Measurements from ENCODE around the gene STPG1.

DNA sequence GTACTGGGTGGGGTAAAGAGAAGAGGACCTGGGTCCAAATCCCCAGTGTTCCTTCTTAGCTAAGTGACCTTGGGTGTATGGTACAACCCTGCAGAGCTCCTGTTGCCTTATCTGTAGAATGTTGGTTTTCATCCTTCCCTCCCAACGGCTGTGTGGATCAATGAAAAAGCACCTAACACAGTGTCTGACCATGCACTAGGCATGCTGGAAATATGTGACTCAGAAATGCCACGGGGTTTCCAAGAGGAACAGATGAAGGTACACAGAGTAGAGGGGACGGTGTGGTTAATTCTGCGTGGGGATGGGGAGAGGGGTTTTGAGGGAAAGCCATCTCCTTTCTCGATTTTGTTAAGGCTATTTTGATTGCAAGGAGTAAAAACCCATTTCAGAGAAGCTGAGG, 10.6 kb upstream of the STPG1 start:
- TF ChIP-seq, protein P1, sequence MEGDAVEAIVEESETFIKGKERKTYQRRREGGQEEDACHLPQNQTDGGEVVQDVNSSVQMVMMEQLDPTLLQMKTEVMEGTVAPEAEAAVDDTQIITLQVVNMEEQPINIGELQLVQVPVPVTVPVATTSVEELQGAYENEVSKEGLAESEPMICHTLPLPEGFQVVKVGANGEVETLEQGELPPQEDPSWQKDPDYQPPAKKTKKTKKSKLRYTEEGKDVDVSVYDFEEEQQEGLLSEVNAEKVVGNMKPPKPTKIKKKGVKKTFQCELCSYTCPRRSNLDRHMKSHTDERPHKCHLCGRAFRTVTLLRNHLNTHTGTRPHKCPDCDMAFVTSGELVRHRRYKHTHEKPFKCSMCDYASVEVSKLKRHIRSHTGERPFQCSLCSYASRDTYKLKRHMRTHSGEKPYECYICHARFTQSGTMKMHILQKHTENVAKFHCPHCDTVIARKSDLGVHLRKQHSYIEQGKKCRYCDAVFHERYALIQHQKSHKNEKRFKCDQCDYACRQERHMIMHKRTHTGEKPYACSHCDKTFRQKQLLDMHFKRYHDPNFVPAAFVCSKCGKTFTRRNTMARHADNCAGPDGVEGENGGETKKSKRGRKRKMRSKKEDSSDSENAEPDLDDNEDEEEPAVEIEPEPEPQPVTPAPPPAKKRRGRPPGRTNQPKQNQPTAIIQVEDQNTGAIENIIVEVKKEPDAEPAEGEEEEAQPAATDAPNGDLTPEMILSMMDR (IDR thresholded peaks at IDR 0.05; ENCODE audit: insufficient read depth, low read length): no peak
- TF ChIP-seq POLR2AphosphoS5 (IDR thresholded peaks at IDR 0.05; ENCODE audit: low read depth) (no peak), SPI1 (IDR thresholded peaks at IDR 0.05; ENCODE audit: borderline replicate concordance, low read depth) (no peak), GABPA (IDR thresholded peaks at IDR 0.05; ENCODE audit: low read depth) (no peak)
- TF ChIP-seq, protein P2, sequence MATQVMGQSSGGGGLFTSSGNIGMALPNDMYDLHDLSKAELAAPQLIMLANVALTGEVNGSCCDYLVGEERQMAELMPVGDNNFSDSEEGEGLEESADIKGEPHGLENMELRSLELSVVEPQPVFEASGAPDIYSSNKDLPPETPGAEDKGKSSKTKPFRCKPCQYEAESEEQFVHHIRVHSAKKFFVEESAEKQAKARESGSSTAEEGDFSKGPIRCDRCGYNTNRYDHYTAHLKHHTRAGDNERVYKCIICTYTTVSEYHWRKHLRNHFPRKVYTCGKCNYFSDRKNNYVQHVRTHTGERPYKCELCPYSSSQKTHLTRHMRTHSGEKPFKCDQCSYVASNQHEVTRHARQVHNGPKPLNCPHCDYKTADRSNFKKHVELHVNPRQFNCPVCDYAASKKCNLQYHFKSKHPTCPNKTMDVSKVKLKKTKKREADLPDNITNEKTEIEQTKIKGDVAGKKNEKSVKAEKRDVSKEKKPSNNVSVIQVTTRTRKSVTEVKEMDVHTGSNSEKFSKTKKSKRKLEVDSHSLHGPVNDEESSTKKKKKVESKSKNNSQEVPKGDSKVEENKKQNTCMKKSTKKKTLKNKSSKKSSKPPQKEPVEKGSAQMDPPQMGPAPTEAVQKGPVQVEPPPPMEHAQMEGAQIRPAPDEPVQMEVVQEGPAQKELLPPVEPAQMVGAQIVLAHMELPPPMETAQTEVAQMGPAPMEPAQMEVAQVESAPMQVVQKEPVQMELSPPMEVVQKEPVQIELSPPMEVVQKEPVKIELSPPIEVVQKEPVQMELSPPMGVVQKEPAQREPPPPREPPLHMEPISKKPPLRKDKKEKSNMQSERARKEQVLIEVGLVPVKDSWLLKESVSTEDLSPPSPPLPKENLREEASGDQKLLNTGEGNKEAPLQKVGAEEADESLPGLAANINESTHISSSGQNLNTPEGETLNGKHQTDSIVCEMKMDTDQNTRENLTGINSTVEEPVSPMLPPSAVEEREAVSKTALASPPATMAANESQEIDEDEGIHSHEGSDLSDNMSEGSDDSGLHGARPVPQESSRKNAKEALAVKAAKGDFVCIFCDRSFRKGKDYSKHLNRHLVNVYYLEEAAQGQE (IDR thresholded peaks at IDR 0.05; ENCODE audit: insufficient replicate concordance, low read depth): no peak
